ENCODE results near the gene FNDC8.
"Not testable (repeated sequence)": the region's sequence is repeated elsewhere in the genome, so short reads cannot be mapped to it uniquely, and the experiment has no call there.

The FNDC8 gene

DNA sequence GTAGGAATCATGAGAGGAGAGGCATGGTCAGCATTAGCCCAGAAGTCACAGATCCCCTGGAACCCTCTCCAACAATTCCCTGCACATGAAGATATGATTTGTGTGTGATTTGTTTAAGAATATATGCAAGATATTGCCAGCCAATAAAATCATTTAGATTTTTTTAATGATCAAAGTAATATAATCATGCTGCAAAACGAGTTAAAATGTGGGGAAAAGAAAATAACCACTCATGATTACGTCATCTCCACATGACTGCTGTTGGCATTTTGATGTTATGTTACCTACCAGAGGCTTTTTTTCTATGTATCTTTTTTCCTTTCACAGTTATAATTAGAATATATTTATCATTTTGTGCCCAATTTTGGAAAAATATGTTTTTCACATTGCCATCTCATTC, 50.4 kb downstream of the FNDC8 start:
- Histone ChIP-seq H3K36me3 (ENCODE audit: insufficient read depth, insufficient read length, low read length) (no peaks in the 10 kb centered on the region), H3K9me3 (ENCODE audit: insufficient read depth, low read length) (no peaks in the 10 kb centered on the region), H3K4me1 (ENCODE audit: insufficient read depth, insufficient read length) (no peaks in the 10 kb centered on the region), H3K9ac (ENCODE audit: insufficient read length, low read depth) (no peak overlapping the region), H3K27me3 (ENCODE audit: insufficient read depth, insufficient read length) (no peaks in the 10 kb centered on the region), H3K4me3 (ENCODE audit: insufficient read length, low read depth) (no peak overlapping the region)
- DNase-seq (ENCODE audit: low read depth, low spot score): no peak
- TF ChIP-seq SUZ12 (IDR thresholded peaks at IDR 0.05; ENCODE audit: extremely low read depth, insufficient read depth, insufficient read length): no peak
- TF ChIP-seq ZNF274 (IDR thresholded peaks at IDR 0.05; ENCODE audit: low read depth, low read length): no peak
- TF ChIP-seq YY1 (IDR thresholded peaks at IDR 0.05; ENCODE audit: insufficient read depth, insufficient read length): no peak

- not testable (repeated sequence) for H3K4me1 ChIP-seq (ENCODE audit: insufficient read depth, insufficient read length); H3K9ac ChIP-seq (ENCODE audit: insufficient read length, low read depth); H3K27me3 ChIP-seq (ENCODE audit: insufficient read depth, insufficient read length); H3K9me3 ChIP-seq (ENCODE audit: insufficient read depth, low read length); H3K4me3 ChIP-seq (ENCODE audit: insufficient read length, low read depth); DNase-seq (ENCODE audit: low read depth, low spot score); H3K36me3 ChIP-seq (ENCODE audit: insufficient read depth, insufficient read length, low read length)
These were observed 50.9 kb downstream of the FNDC8 start for GRCh38 chr17:35172321-35172720.

DNA sequence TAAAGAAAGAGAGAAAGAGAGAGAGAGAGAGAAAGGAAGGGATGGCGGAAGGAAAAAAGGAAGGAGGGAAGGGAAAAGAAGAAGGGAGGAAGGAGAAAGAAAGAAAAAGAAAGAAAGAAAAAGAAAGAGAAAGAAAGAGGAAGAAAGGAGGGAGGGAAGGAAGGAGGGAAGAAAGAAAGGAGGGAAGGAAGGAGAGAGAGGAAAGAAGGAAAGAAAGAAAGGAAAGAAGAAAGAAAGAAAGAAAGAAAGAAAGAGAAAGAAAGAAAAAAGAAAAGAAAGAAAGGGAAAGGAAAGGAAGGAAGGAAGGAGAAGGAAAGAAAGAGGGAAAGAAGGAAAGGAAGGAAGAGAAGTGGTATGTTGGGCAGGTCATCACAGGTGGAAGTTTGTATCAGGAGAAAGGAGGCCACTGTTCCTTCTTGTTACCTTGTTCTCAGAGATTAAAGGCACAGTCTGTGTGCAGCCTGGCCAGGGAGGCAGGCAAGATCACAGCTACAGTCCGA, 53.5 kb downstream of the FNDC8 start:
- no peak for DNase-seq (ENCODE audit: low read depth, low spot score)
- H3K27me3 ChIP-seq (ENCODE audit: insufficient read depth, insufficient read length): no peaks in the 10 kb centered on the region
- TF ChIP-seq YY1 (IDR thresholded peaks at IDR 0.05; ENCODE audit: insufficient read depth, insufficient read length) (no peak), ZNF274 (IDR thresholded peaks at IDR 0.05; ENCODE audit: low read depth, low read length) (no peak), SUZ12 (IDR thresholded peaks at IDR 0.05; ENCODE audit: extremely low read depth, insufficient read depth, insufficient read length) (no peak)

DNA sequence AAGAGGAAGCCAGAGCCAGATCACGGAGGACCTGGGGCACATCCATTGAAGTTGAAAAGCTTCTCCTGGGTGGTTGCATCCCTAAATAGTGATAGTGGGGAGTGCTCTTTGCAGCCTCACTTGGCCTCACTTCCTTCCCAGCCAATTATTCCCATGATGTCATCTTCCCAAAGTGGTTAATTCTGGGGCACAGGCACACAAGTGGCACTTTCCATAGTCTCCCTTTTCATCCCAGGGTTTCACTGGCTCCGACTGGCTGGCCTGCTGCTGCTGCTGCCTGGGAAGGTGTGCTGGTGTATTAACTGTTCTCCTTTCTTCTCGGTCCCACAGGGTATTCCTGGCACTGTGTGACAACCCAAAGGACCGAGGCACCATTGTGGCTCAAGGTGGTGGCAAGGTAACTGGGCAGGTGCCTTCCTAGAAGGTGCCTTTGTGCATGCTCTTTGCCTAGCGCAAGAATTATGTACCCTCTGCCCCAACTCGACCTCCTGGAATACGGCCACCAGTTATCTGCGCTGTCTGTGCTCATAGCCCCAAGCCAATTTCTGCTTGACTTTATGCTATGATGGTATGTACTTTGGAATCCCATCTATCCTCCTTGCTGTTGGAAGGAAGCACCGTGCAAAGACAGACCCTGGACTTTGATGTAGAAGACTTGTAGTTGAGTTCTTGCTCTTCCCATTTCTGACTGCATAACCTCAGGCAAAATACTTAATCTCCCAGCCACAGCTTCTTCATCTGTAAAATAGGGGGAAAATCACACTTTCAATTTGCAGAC, 54.4 kb downstream of the FNDC8 start:
- H3K4me3 ChIP-seq (ENCODE audit: insufficient read length, low read depth): no peak overlapping the region
- no peaks in the 10 kb centered on the region for H3K4me1 ChIP-seq (ENCODE audit: insufficient read depth, insufficient read length)
- no peak for DNase-seq (ENCODE audit: low read depth, low spot score)
- TF ChIP-seq SUZ12 (IDR thresholded peaks at IDR 0.05; ENCODE audit: extremely low read depth, insufficient read depth, insufficient read length): no peak
- no peaks in the 10 kb centered on the region for H3K27me3 ChIP-seq (ENCODE audit: insufficient read depth, insufficient read length)
- no peaks in the 10 kb centered on the region for H3K36me3 ChIP-seq (ENCODE audit: insufficient read depth, insufficient read length, low read length)
- no peaks in the 10 kb centered on the region for H3K9me3 ChIP-seq (ENCODE audit: insufficient read depth, low read length)
- H3K9ac ChIP-seq (ENCODE audit: insufficient read length, low read depth): no peak overlapping the region

More for the DNA sequence above, 53.5 kb downstream of the FNDC8 start:
- no peaks in the 10 kb centered on the region for H3K4me1 ChIP-seq (ENCODE audit: insufficient read depth, insufficient read length)
- no peak overlapping the region for H3K9ac ChIP-seq (ENCODE audit: insufficient read length, low read depth)
- no peaks in the 10 kb centered on the region for H3K36me3 ChIP-seq (ENCODE audit: insufficient read depth, insufficient read length, low read length)
- H3K9me3 ChIP-seq (ENCODE audit: insufficient read depth, low read length): no peaks in the 10 kb centered on the region
- no peak overlapping the region for H3K4me3 ChIP-seq (ENCODE audit: insufficient read length, low read depth)

DNA sequence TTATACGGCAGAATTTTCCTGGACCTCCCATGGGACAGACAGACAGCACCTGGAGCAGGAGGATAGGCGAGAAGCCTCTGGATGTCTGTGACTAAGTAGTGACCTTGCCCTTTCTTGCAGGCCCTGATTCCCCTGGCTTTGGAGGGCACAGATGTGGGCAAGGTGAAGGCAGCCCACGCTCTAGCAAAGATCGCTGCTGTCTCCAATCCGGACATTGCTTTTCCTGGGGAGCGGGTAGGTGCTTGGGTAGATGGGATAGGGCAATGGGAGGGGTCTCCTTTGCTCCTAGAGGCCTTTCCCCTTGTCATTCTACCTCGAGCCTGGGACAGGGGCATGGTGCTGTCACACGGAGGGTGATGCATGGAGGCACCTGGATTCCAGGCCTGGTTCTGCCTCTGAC, 55.5 kb downstream of the FNDC8 start:
- no peaks in the 10 kb centered on the region for H3K9me3 ChIP-seq (ENCODE audit: insufficient read depth, low read length)
- no peaks in the 10 kb centered on the region for H3K27me3 ChIP-seq (ENCODE audit: insufficient read depth, insufficient read length)
- no peaks in the 10 kb centered on the region for H3K4me1 ChIP-seq (ENCODE audit: insufficient read depth, insufficient read length)
- no peak for TF ChIP-seq ZNF274 (IDR thresholded peaks at IDR 0.05; ENCODE audit: low read depth, low read length)
- no peak for TF ChIP-seq YY1 (IDR thresholded peaks at IDR 0.05; ENCODE audit: insufficient read depth, insufficient read length)
- TF ChIP-seq SUZ12 (IDR thresholded peaks at IDR 0.05; ENCODE audit: extremely low read depth, insufficient read depth, insufficient read length): no peak
- no peaks in the 10 kb centered on the region for H3K36me3 ChIP-seq (ENCODE audit: insufficient read depth, insufficient read length, low read length)
- H3K4me3 ChIP-seq (ENCODE audit: insufficient read length, low read depth): no peak overlapping the region
- no peak for DNase-seq (ENCODE audit: low read depth, low spot score)
- H3K9ac ChIP-seq (ENCODE audit: insufficient read length, low read depth): no peak overlapping the region

DNA sequence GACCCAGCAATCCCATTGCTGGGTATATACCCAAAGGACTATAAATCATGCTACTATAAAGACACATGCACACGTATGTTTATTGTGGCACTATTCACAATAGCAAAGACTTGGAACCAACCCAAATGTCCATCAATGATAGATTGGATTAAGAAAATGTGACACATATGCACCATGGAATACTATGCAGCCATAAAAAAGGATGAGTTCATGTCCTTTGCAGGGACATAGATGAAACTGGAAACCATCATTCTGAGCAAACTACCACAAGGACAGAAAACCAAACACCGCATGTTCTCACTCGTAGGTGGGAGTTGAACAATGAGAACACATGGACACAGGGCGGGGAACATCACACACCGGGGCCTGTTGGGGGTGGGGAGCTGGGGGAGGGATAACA, 58.0 kb downstream of the FNDC8 start:
- H3K4me3 ChIP-seq (ENCODE audit: insufficient read length, low read depth); H3K36me3 ChIP-seq (ENCODE audit: insufficient read depth, insufficient read length, low read length): not testable (repeated sequence)

More for the DNA sequence above, 58.0 kb downstream of the FNDC8 start:
- not testable (repeated sequence) for H3K4me1 ChIP-seq (ENCODE audit: insufficient read depth, insufficient read length); H3K9ac ChIP-seq (ENCODE audit: insufficient read length, low read depth); H3K9me3 ChIP-seq (ENCODE audit: insufficient read depth, low read length); H3K27me3 ChIP-seq (ENCODE audit: insufficient read depth, insufficient read length); DNase-seq (ENCODE audit: low read depth, low spot score)
